Adipocyte (in vitro differentiated cells): ENCODE results near the gene SCTR.

ENCODE experiments used
- DNase-seq: peaks from one replicate; pipeline ENCODE4 v3.0.0-alpha.2; 2015; ENCODE audit warnings: low read depth
- H3K27me3 ChIP-seq: replicated peaks from 2 replicates; pipeline ENCODE4 v1.7.0; 2013; ENCODE audit warnings: mild to moderate bottlenecking, low read length, moderate library complexity; ENCODE audit not compliant: control insufficient read depth, insufficient read depth
- H3K36me3 ChIP-seq: 2 replicates; pipeline ENCODE4 v1.7.0; 2013; ENCODE audit warnings: low read length, mild to moderate bottlenecking, moderate library complexity; ENCODE audit not compliant: control insufficient read depth, insufficient read depth, severe bottlenecking
- H3K4me1 ChIP-seq: 2 replicates; pipeline ENCODE4 v1.7.0; 2013; ENCODE audit warnings: mild to moderate bottlenecking, low read length, moderate library complexity; ENCODE audit not compliant: control insufficient read depth, insufficient read depth
- H3K4me3 ChIP-seq: 2 replicates; pipeline ENCODE4 v1.7.0; 2013; ENCODE audit warnings: mild to moderate bottlenecking, low read length, moderate library complexity
- H3K9ac ChIP-seq: 2 replicates; pipeline ENCODE4 v1.7.0; 2013; ENCODE audit warnings: mild to moderate bottlenecking, low read length, moderate library complexity
- H3K9me3 ChIP-seq: 2 replicates; pipeline ENCODE4 v1.7.0; 2013; ENCODE audit warnings: mild to moderate bottlenecking, low read length, moderate library complexity; ENCODE audit not compliant: control insufficient read depth

Gene SCTR

GRCh38 chr2:119451336-119452050 is 72.8 kb downstream of the SCTR start:
- no peak for DNase-seq
- peaks cover 68% of the 10 kb centered on the region for H3K27me3 ChIP-seq
- no peak overlapping the region for H3K4me3 ChIP-seq
- H3K4me1 ChIP-seq, result no peaks in the 10 kb centered on the region
- peaks cover 6% of the 10 kb centered on the region for H3K9me3 ChIP-seq
- no peak overlapping the region for H3K9ac ChIP-seq
- no peaks in the 10 kb centered on the region for H3K36me3 ChIP-seq

- DNase-seq, result no peak
- no peaks in the 10 kb centered on the region for H3K36me3 ChIP-seq
- no peak overlapping the region for H3K9ac ChIP-seq
- no peaks in the 10 kb centered on the region for H3K4me1 ChIP-seq
- H3K4me3 ChIP-seq, result no peak overlapping the region
- no peaks in the 10 kb centered on the region for H3K9me3 ChIP-seq
- H3K27me3 ChIP-seq, result peaks cover 74% of the 10 kb centered on the region
Measured at GRCh38 chr2:119449521-119449920, 74.8 kb downstream of the SCTR start.

- Histone ChIP-seq H3K4me3 (no peak overlapping the region), H3K9me3 (no peaks in the 10 kb centered on the region), H3K36me3 (no peaks in the 10 kb centered on the region), H3K9ac (no peak overlapping the region), H3K27me3 (peaks cover 66% of the 10 kb centered on the region), H3K4me1 (no peaks in the 10 kb centered on the region)
- no peak for DNase-seq
Measured at GRCh38 chr2:119448427-119449141, 75.7 kb downstream of the SCTR start.

- no peaks in the 10 kb centered on the region for H3K4me1 ChIP-seq
- no peak overlapping the region for H3K9ac ChIP-seq
- H3K4me3 ChIP-seq, result no peak overlapping the region
- no peak for DNase-seq
- no peaks in the 10 kb centered on the region for H3K9me3 ChIP-seq
- peaks cover 41% of the 10 kb centered on the region for H3K27me3 ChIP-seq
- no peaks in the 10 kb centered on the region for H3K36me3 ChIP-seq
Measured at GRCh38 chr2:119446037-119446436, 78.2 kb downstream of the SCTR start.

GRCh38 chr2:119442850-119443249 is 81.4 kb downstream of the SCTR start:
- Histone ChIP-seq H3K9ac (no peak overlapping the region), H3K9me3 (no peaks in the 10 kb centered on the region), H3K4me1 (no peaks in the 10 kb centered on the region), H3K4me3 (no peak overlapping the region), H3K36me3 (no peaks in the 10 kb centered on the region), H3K27me3 (peaks cover 25% of the 10 kb centered on the region)
- no peak for DNase-seq

GRCh38 chr2:119442226-119442619 is 82.1 kb downstream of the SCTR start:
- Histone ChIP-seq H3K4me1 (no peaks in the 10 kb centered on the region), H3K36me3 (no peaks in the 10 kb centered on the region), H3K9me3 (no peaks in the 10 kb centered on the region), H3K9ac (no peak overlapping the region), H3K4me3 (no peak overlapping the region), H3K27me3 (peaks cover 23% of the 10 kb centered on the region)
- no peak for DNase-seq

- no peaks in the 10 kb centered on the region for H3K9me3 ChIP-seq
- H3K9ac ChIP-seq, result no peak overlapping the region
- peaks cover 17% of the 10 kb centered on the region for H3K27me3 ChIP-seq
- no peaks in the 10 kb centered on the region for H3K36me3 ChIP-seq
- no peaks in the 10 kb centered on the region for H3K4me1 ChIP-seq
- DNase-seq, result no peak
- no peak overlapping the region for H3K4me3 ChIP-seq
Measured at GRCh38 chr2:119441376-119442225, 82.7 kb downstream of the SCTR start.

- Histone ChIP-seq H3K9me3 (no peaks in the 10 kb centered on the region), H3K27me3 (peaks cover 12% of the 10 kb centered on the region), H3K36me3 (no peaks in the 10 kb centered on the region), H3K9ac (no peak overlapping the region), H3K4me3 (no peak overlapping the region), H3K4me1 (no peaks in the 10 kb centered on the region)
- DNase-seq, result no peak
Measured at GRCh38 chr2:119440873-119441272, 83.4 kb downstream of the SCTR start.

GRCh38 chr2:119440501-119440870 is 83.8 kb downstream of the SCTR start:
- Histone ChIP-seq H3K9me3 (no peaks in the 10 kb centered on the region), H3K27me3 (peaks cover 12% of the 10 kb centered on the region), H3K36me3 (no peaks in the 10 kb centered on the region), H3K4me3 (no peak overlapping the region), H3K9ac (no peak overlapping the region), H3K4me1 (no peaks in the 10 kb centered on the region)
- DNase-seq, result no peak

- Histone ChIP-seq H3K27me3 (peaks cover 6% of the 10 kb centered on the region), H3K4me1 (no peaks in the 10 kb centered on the region), H3K4me3 (no peak overlapping the region), H3K36me3 (no peaks in the 10 kb centered on the region), H3K9ac (no peak overlapping the region), H3K9me3 (no peaks in the 10 kb centered on the region)
- DNase-seq, result no peak
Measured at GRCh38 chr2:119439574-119440500, 84.4 kb downstream of the SCTR start.
